Fibroblast of skin of left biceps (primary cell): ENCODE measurements around the gene MICAL1.
"Not testable (repeated sequence)": the region's sequence is repeated elsewhere in the genome, so short reads cannot be mapped to it uniquely, and the experiment has no call there.

Experiments used
- DNase-seq, 2 experiments: peaks; one replicate each; pipeline ENCODE4 v3.0.0-alpha.2; 2013; ENCODE audit warnings: low read depth in 2 of 2

The MICAL1 gene

GRCh38 chr6:109477725-109478124 is 22.2 kb upstream of the MICAL1 start:
- DNase-seq: no peak

- no peak for DNase-seq
These were observed 21.6 kb upstream of the MICAL1 start for GRCh38 chr6:109477184-109477583.

- no peak for DNase-seq
These were observed 20.1 kb upstream of the MICAL1 start for GRCh38 chr6:109475625-109476024.

- DNase-seq: no peak
These were observed 19.4 kb upstream of the MICAL1 start for GRCh38 chr6:109474995-109475394.

GRCh38 chr6:109473120-109473519 is 17.5 kb upstream of the MICAL1 start:
- DNase-seq: no peak

- no peak for DNase-seq
These were observed 16.8 kb upstream of the MICAL1 start for GRCh38 chr6:109472132-109472995.

- DNase-seq: no peak
These were observed 15.7 kb upstream of the MICAL1 start for GRCh38 chr6:109471105-109471810.

GRCh38 chr6:109469591-109470189 is 14.1 kb upstream of the MICAL1 start:
- no peak for DNase-seq

- DNase-seq: no peak
These were observed 12.1 kb upstream of the MICAL1 start for GRCh38 chr6:109467696-109468095.

GRCh38 chr6:109466212-109466923 is 10.8 kb upstream of the MICAL1 start:
- no peak for DNase-seq

- no peak for DNase-seq
These were observed 10.2 kb upstream of the MICAL1 start for GRCh38 chr6:109465772-109466171.

GRCh38 chr6:109461733-109462526 is 6.4 kb upstream of the MICAL1 start:
- no peak for DNase-seq

GRCh38 chr6:109461205-109461604 is 5.6 kb upstream of the MICAL1 start:
- DNase-seq: not testable (repeated sequence)

GRCh38 chr6:109460161-109460829 is 4.7 kb upstream of the MICAL1 start:
- DNase-seq: no peak

GRCh38 chr6:109458774-109459531 is 3.4 kb upstream of the MICAL1 start:
- no peak for DNase-seq

GRCh38 chr6:109457562-109457996 is 2.0 kb upstream of the MICAL1 start:
- DNase-seq: no peak

- DNase-seq: no peak
These were observed 1.4 kb upstream of the MICAL1 start for GRCh38 chr6:109456710-109457561.

- no peak for DNase-seq
These were observed 575 bp upstream of the MICAL1 start for GRCh38 chr6:109456111-109456583.
